Effector memory CD8-positive, alpha-beta T cell (primary cell): ENCODE data around the gene ACSM6.
"Not testable (repeated sequence)": the region's sequence is repeated elsewhere in the genome, so short reads cannot be mapped to it uniquely, and the experiment has no call there.

Experiments
- ATAC-seq: fragments of 150-1000 bp; cut with Tn5 transposase; replicated peaks from 2 replicates; pipeline ENCODE4 v1.10.0; 2021; ENCODE audit warnings: mild to moderate bottlenecking, moderate library complexity
- DNase-seq, 3 experiments: peaks; one replicate each; pipeline ENCODE4 v3.0.0; 2021
- H3K27ac Mint-ChIP-seq, 2 donors: one replicate each; pipeline ENCODE4 v1.8.0; 2022; ENCODE audit warnings: mild to moderate bottlenecking in 2 of 2, mixed read lengths in 2 of 2, moderate library complexity in 2 of 2
- H3K27me3 Mint-ChIP-seq, 2 donors: one replicate each; pipeline ENCODE4 v1.8.0; 2022; ENCODE audit warnings: mixed read lengths in 2 of 2
- H3K36me3 Mint-ChIP-seq: one replicate; pipeline ENCODE4 v1.8.0; 2022; ENCODE audit warnings: mild to moderate bottlenecking, moderate library complexity, mixed read lengths; ENCODE audit not compliant: insufficient read depth
- H3K4me1 Mint-ChIP-seq, 2 donors: one replicate each; pipeline ENCODE4 v1.8.0; 2022; ENCODE audit warnings: low read depth in 2 of 2, mixed read lengths in 2 of 2
- H3K4me3 Mint-ChIP-seq, 2 donors: one replicate each; pipeline ENCODE4 v1.8.0; 2022; ENCODE audit warnings: mild to moderate bottlenecking in 2 of 2, mixed read lengths in 2 of 2, moderate library complexity in 2 of 2
- H3K9me3 Mint-ChIP-seq, 2 donors: one replicate each; pipeline ENCODE4 v1.8.0; 2022; ENCODE audit warnings: mixed read lengths in 2 of 2

Gene ACSM6

DNA sequence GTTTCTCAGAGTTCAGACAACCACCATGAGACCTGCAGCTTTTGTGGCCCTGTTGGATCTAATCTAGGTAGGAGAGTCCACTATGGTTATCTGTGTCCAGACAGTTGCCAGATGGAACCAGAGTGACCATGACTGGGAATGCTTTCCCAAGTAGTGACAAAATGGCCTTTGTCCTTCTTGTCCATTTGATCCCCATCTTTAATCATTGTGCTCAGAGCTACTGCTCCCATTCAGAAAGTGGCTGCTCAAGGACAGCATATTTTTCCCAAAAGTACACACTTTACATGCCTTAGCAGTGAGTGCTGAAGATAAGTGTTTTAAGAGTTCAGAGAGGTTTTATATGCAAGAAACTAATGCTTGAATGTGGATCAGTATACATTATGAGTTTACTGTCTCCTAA is 5.4 kb upstream of the ACSM6 start:
- H3K4me1 Mint-ChIP-seq, result peaks cover 3 to 4% of the 10 kb centered on the region in 2 donors
- no peak overlapping the region for H3K27ac Mint-ChIP-seq
- no peak for ATAC-seq
- no peak for DNase-seq
- peaks cover 17 to 19% of the 10 kb centered on the region in 2 donors for H3K27me3 Mint-ChIP-seq
- peaks cover 0 to 2% of the 10 kb centered on the region in 2 donors for H3K9me3 Mint-ChIP-seq
- no peak overlapping the region for H3K4me3 Mint-ChIP-seq
- H3K36me3 Mint-ChIP-seq, result no peaks in the 10 kb centered on the region

GRCh38 chr10:95196046-95196445 is 2.0 kb downstream of the ACSM6 start:
- Mint-ChIP-seq H3K36me3 (no peaks in the 10 kb centered on the region), H3K27ac (no peak overlapping the region)

GRCh38 chr10:95201736-95202135 is 7.7 kb downstream of the ACSM6 start:
- ATAC-seq (no peak), DNase-seq (no peak)
- Mint-ChIP-seq H3K27me3 (no peaks in the 10 kb centered on the region), H3K4me3 (no peak overlapping the region), H3K4me1 (no peaks in the 10 kb centered on the region), H3K9me3 (peaks cover 0 to 1% of the 10 kb centered on the region in 2 donors), H3K36me3 (no peaks in the 10 kb centered on the region), H3K27ac (no peak overlapping the region)

More at GRCh38 chr10:95196046-95196445, 2.0 kb downstream of the ACSM6 start:
- peaks cover 0 to 3% of the 10 kb centered on the region in 2 donors for H3K9me3 Mint-ChIP-seq
- H3K27me3 Mint-ChIP-seq, result peaks cover 0 to 15% of the 10 kb centered on the region in 2 donors
- H3K4me3 Mint-ChIP-seq, result no peak overlapping the region
- DNase-seq (no peak), ATAC-seq (no peak)
- no peaks in the 10 kb centered on the region for H3K4me1 Mint-ChIP-seq

GRCh38 chr10:95202865-95203264 is 8.8 kb downstream of the ACSM6 start:
- H3K36me3 Mint-ChIP-seq, H3K9me3 Mint-ChIP-seq, ATAC-seq, DNase-seq, H3K4me1 Mint-ChIP-seq, H3K27me3 Mint-ChIP-seq, H3K27ac Mint-ChIP-seq, H3K4me3 Mint-ChIP-seq: not testable (repeated sequence)

GRCh38 chr10:95208702-95209391 is 14.8 kb downstream of the ACSM6 start:
- no peak overlapping the region for H3K27ac Mint-ChIP-seq
- H3K36me3 Mint-ChIP-seq, result no peaks in the 10 kb centered on the region
- no peaks in the 10 kb centered on the region for H3K27me3 Mint-ChIP-seq
- no peaks in the 10 kb centered on the region for H3K9me3 Mint-ChIP-seq
- H3K4me3 Mint-ChIP-seq, result no peak overlapping the region
- H3K4me1 Mint-ChIP-seq, result no peaks in the 10 kb centered on the region
- no peak for ATAC-seq
- DNase-seq, result no peak

GRCh38 chr10:95209509-95210127 is 15.6 kb downstream of the ACSM6 start:
- no peaks in the 10 kb centered on the region for H3K9me3 Mint-ChIP-seq
- H3K27ac Mint-ChIP-seq, result no peak overlapping the region
- H3K4me1 Mint-ChIP-seq, result no peaks in the 10 kb centered on the region
- no peaks in the 10 kb centered on the region for H3K36me3 Mint-ChIP-seq
- DNase-seq (no peak), ATAC-seq (no peak)
- no peaks in the 10 kb centered on the region for H3K27me3 Mint-ChIP-seq
- no peak overlapping the region for H3K4me3 Mint-ChIP-seq

GRCh38 chr10:95211606-95212279 is 17.7 kb downstream of the ACSM6 start:
- DNase-seq (no peak), ATAC-seq (no peak)
- Mint-ChIP-seq H3K4me1 (no peaks in the 10 kb centered on the region), H3K36me3 (no peaks in the 10 kb centered on the region), H3K9me3 (no peaks in the 10 kb centered on the region), H3K27ac (no peak overlapping the region), H3K4me3 (no peak overlapping the region), H3K27me3 (no peaks in the 10 kb centered on the region)

GRCh38 chr10:95214369-95214768 is 20.3 kb downstream of the ACSM6 start:
- H3K4me3 Mint-ChIP-seq, result no peak overlapping the region
- H3K27me3 Mint-ChIP-seq, result no peaks in the 10 kb centered on the region
- no peak for ATAC-seq
- H3K27ac Mint-ChIP-seq, result no peak overlapping the region
- no peak for DNase-seq
- no peaks in the 10 kb centered on the region for H3K4me1 Mint-ChIP-seq
- H3K36me3 Mint-ChIP-seq, result no peaks in the 10 kb centered on the region
- H3K9me3 Mint-ChIP-seq, result no peaks in the 10 kb centered on the region

DNA sequence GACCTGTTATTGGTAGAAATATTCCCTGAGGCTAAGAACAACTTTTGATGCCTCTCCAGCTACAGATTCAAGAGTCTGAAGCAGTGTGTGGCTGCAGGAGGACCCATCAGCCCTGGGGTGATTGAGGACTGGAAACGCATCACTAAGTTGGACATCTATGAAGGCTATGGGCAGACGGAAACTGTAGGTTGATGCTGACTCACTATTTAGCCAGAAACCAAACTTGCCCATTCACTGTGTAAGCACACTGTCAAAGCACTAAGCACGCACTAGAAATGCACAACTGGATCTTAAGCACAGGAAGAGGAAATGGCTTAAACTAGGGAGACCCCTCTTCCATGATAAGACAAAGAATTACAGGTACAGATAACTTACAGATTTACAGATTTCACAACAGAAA is 20.8 kb downstream of the ACSM6 start:
- ATAC-seq (no peak), DNase-seq (no peak)
- H3K4me1 Mint-ChIP-seq, result no peaks in the 10 kb centered on the region
- no peak overlapping the region for H3K4me3 Mint-ChIP-seq
- no peaks in the 10 kb centered on the region for H3K36me3 Mint-ChIP-seq
- no peaks in the 10 kb centered on the region for H3K9me3 Mint-ChIP-seq
- H3K27ac Mint-ChIP-seq, result no peak overlapping the region
- no peaks in the 10 kb centered on the region for H3K27me3 Mint-ChIP-seq

DNA sequence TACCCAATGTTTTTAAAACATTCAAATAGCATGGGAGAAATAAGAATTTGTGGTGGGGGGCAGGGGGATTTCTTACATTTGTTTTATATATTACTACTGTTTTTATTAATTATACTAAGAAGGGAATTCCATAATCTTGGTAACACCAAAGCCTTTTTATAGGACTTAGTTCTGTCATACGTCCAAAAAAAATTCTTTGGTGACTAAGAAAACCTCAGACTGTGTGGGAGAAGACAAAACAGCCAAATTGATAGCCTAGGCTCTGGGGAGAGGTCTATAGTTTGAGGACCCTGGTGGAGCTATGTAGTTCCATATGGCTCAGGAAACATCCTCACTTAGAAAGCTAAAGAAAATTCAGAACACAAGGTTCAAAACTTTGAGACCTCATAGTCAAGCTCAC is 23.4 kb downstream of the ACSM6 start:
- Mint-ChIP-seq H3K4me1 (no peaks in the 10 kb centered on the region), H3K27ac (no peak overlapping the region), H3K27me3 (no peaks in the 10 kb centered on the region), H3K4me3 (no peak overlapping the region), H3K36me3 (no peaks in the 10 kb centered on the region), H3K9me3 (no peaks in the 10 kb centered on the region)
- ATAC-seq (no peak), DNase-seq (no peak)

DNA sequence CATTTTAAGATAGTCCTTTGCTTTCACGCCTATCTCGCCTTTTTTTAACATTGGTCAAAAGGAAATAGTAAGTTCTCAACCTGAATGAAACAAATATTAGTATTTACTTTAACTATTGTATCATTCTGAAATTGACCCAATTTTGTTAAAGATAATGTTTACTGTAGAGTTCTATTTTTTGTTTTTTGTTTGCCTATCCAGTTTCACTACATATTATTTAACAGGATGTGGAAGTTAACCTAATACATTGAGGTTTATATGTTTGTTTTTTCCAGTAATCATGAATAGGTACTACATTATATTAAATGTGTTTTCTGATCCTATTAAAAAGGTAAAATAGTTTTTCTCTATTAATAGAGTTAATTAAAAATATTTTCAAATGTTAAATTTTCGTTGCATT is 26.5 kb downstream of the ACSM6 start:
- no peaks in the 10 kb centered on the region for H3K9me3 Mint-ChIP-seq
- no peak for ATAC-seq
- H3K27me3 Mint-ChIP-seq, result no peaks in the 10 kb centered on the region
- no peaks in the 10 kb centered on the region for H3K4me1 Mint-ChIP-seq
- no peak overlapping the region for H3K4me3 Mint-ChIP-seq
- no peak for DNase-seq
- H3K27ac Mint-ChIP-seq, result no peak overlapping the region
- no peaks in the 10 kb centered on the region for H3K36me3 Mint-ChIP-seq

- ATAC-seq, result no peak
- H3K36me3 Mint-ChIP-seq, result no peaks in the 10 kb centered on the region
- no peak overlapping the region for H3K27ac Mint-ChIP-seq
- no peak for DNase-seq
- H3K27me3 Mint-ChIP-seq, result no peaks in the 10 kb centered on the region
- H3K4me3 Mint-ChIP-seq, result no peak overlapping the region
- no peaks in the 10 kb centered on the region for H3K4me1 Mint-ChIP-seq
- H3K9me3 Mint-ChIP-seq, result no peaks in the 10 kb centered on the region
These were observed 27.1 kb downstream of the ACSM6 start for GRCh38 chr10:95221124-95221523.

- H3K4me1 Mint-ChIP-seq, result no peaks in the 10 kb centered on the region
- H3K4me3 Mint-ChIP-seq, result no peak overlapping the region
These were observed 31.1 kb downstream of the ACSM6 start for GRCh38 chr10:95225136-95225535.

More at GRCh38 chr10:95225136-95225535, 31.1 kb downstream of the ACSM6 start:
- DNase-seq (no peak), ATAC-seq (no peak)
- Mint-ChIP-seq H3K9me3 (no peaks in the 10 kb centered on the region), H3K27ac (no peak overlapping the region), H3K27me3 (peaks cover 0 to under 1% of the 10 kb centered on the region in 2 donors), H3K36me3 (no peaks in the 10 kb centered on the region)
